GM12878 (cell line): Measurements from ENCODE around the gene TBPL2.

Experiments
- CTCF ChIP-seq, 3 experiments: IDR thresholded peaks in 2 of 3; conservative IDR thresholded peaks in 1 of 3; 2 replicates each; pipeline ENCODE4 v1.5.1; 2011; ENCODE audit warnings: low read depth in 3 of 3, low read length in 3 of 3, mild to moderate bottlenecking in 3 of 3, control low read depth in 2 of 3, moderate library complexity in 2 of 3, inconsistent platforms in 1 of 3, mixed read lengths in 1 of 3; ENCODE audit not compliant: control insufficient read depth in 2 of 3, insufficient read depth in 1 of 3; ENCODE audit errors: extremely low read depth in 1 of 3
- EZH2 ChIP-seq: IDR thresholded peaks from 2 replicates; pipeline ENCODE4 v1.6.1; 2012; ENCODE audit warnings: low read depth, mild to moderate bottlenecking, control low read depth, inconsistent platforms, low read length, borderline replicate concordance; ENCODE audit not compliant: control insufficient read depth
- GABPA ChIP-seq: IDR thresholded peaks from 2 replicates; pipeline ENCODE4 v1.6.1; 2014; ENCODE audit warnings: antibody characterized with exemption, low read depth, mild to moderate bottlenecking, inconsistent platforms
- JUNB ChIP-seq: IDR thresholded peaks from 2 replicates; pipeline ENCODE4 v1.6.1; 2016; ENCODE audit warnings: antibody characterized with exemption, mild to moderate bottlenecking
- JUND ChIP-seq: IDR thresholded peaks from 2 replicates; pipeline ENCODE4 v1.6.1; 2012; ENCODE audit warnings: low read depth, mild to moderate bottlenecking, low read length, improper control_type of control experiment, moderate library complexity
- KDM1A ChIP-seq: fragments of 200-600 bp; sonication (generic); IDR thresholded peaks from 2 replicates; pipeline ENCODE4 v1.6.1; 2016; ENCODE audit warnings: borderline replicate concordance
- MAX ChIP-seq: IDR thresholded peaks from 2 replicates; pipeline ENCODE4 v1.6.1; 2012; ENCODE audit warnings: low read depth, low read length, improper control_type of control experiment
- POLR2A ChIP-seq: IDR thresholded peaks from 2 replicates; pipeline ENCODE4 v1.6.1; 2011; ENCODE audit warnings: low read depth, mild to moderate bottlenecking, low read length
- RCOR1 ChIP-seq: conservative IDR thresholded peaks from 2 replicates; pipeline ENCODE4 v1.6.1; 2012; ENCODE audit warnings: low read depth, low read length, improper control_type of control experiment
- REST ChIP-seq: IDR thresholded peaks from 2 replicates; pipeline ENCODE4 v1.6.1; 2012; ENCODE audit warnings: mild to moderate bottlenecking, low read depth, low read length

GRCh38 chr14:55374771-55375170 is 65.6 kb downstream of the TBPL2 start:
- TF ChIP-seq KDM1A (no peak), CTCF (IDR thresholded peaks at IDR 0.05 in 2 of 3, conservative IDR thresholded peaks at IDR 0.05 in 1 of 3; ENCODE audit: control insufficient read depth in 2 of 3, extremely low read depth in 1 of 3, insufficient read depth in 1 of 3, low read depth in 3 of 3, low read length in 3 of 3) (no peak), JUNB (no peak), EZH2 (no peak), GABPA (no peak), POLR2A (no peak), REST (no peak), MAX (no peak), RCOR1 (no peak), JUND (no peak)
